Adrenal gland (tissue), 12 donors: ENCODE data around the gene FBXL16. TPM values are rescaled to one million over a fixed set of nuclear protein-coding genes. Genes with fewer than 3 reads are reported as not detected.

Experiments used
- DNase-seq, 7 donors: peaks; one replicate each; pipeline ENCODE4 v3.0.0-alpha.2; 2019 to 2020
- H3K27ac ChIP-seq, 5 donors: fragments of 200-600 bp; sonication (generic) in 4 of 5; 1 replicate in 3 of 5; 2 replicates in 2 of 5; pipeline versions ENCODE4 v1.5.1 to v1.8.0; 2016 to 2020; ENCODE audit warnings: mild to moderate bottlenecking in 1 of 5
- H3K27me3 ChIP-seq: fragments of 200-600 bp; 2 replicates; pipeline ENCODE4 v1.8.0; 2021
- H3K36me3 ChIP-seq, 2 donors: fragments of 200-600 bp; replicated peaks in 1 of 2; 1 replicate in 1 of 2; 2 replicates in 1 of 2; pipeline versions ENCODE4 v1.5.1 to v1.8.0; 2018 to 2022
- H3K4me1 ChIP-seq, 2 donors: fragments of 200-600 bp; replicated peaks in 1 of 2; 1 replicate in 1 of 2; 2 replicates in 1 of 2; pipeline versions ENCODE4 v1.5.1 to v1.8.0; 2018 to 2021
- H3K4me3 ChIP-seq, 4 donors: fragments of 200-600 bp; sonication (generic) in 3 of 4; one replicate each; pipeline ENCODE4 v1.5.1; 2016 to 2018
- H3K9me3 ChIP-seq, 3 donors: fragments of 200-600 bp; sonication (generic) in 1 of 3; replicated peaks in 1 of 3; 1 replicate in 2 of 3; 2 replicates in 1 of 3; pipeline versions ENCODE4 v1.5.1 to v1.8.0; 2016 to 2021
- CTCF ChIP-seq, 6 experiments: fragments of 450-650 bp in 4 of 6; fragments of 200-600 bp in 2 of 6; sonication (generic) in 1 of 6; IDR thresholded peaks; 1 replicate in 5 of 6; 2 replicates in 1 of 6; pipeline versions ENCODE4 v1.5.1 to v1.8.0; 2016 to 2021; ENCODE audit warnings: antibody characterized with exemption in 6 of 6, mild to moderate bottlenecking in 2 of 6, moderate library complexity in 1 of 6
- POLR2A ChIP-seq, 2 donors: fragments of 450-650 bp; IDR thresholded peaks; one replicate each; pipeline ENCODE4 v1.6.1; 2017; ENCODE audit warnings: antibody characterized with exemption in 2 of 2, mild to moderate bottlenecking in 2 of 2, moderate library complexity in 1 of 2
- WGBS, 4 donors: extraction: QIAGEN DNeasy Blood & Tissue Kit in 2 of 4; methylation state at CpG; one replicate each; pipeline versions ENCODE4 v1.1.5 to v1.1.7; 2013 to 2017; 5-methylcytosine and 5-hydroxymethylcytosine counted together
- intact Hi-C, 2 donors: fragments of 100-400 bp; cut with DNase I; formaldehyde crosslinking; loops; one replicate each; pipeline versions ENCODE4 v1.14.1 to v1.15.0; 2022 to 2023
- polyA plus RNA-seq, 3 donors: library from polyadenylated mRNA; stranded (reverse); fragments of 200-250 nt in 2 of 3; fragments of 350-450 nt in 1 of 3; fragmentation: Illumina TruSeq in 1 of 3; extraction: RNeasy Lipid Tissue Mini Kit (QIAGEN cat#74804) in 1 of 3; gene quantifications; one replicate each; pipeline ENCODE4 v1.2.3, GENCODE V29; 2013 to 2014
- total RNA-seq, 9 donors: library from RNA; depleted of rRNA in 4 of 9; stranded (reverse); fragments of >200 nt in 4 of 9; fragments of 120-200 nt in 1 of 9; fragmentation: NEBNext Ultra II Directional in 1 of 9; extraction: Animal tissue kit (Norgen Biotek cat#: 25700) in 1 of 9; gene quantifications; one replicate each; pipeline versions ENCODE4 v1.1.0 to v1.2.4, GENCODE V29; 2013 to 2023
- donor health status: healthy with polysubstance abuse.
- donor health status: Bipolar disorder and iron deficiency.
- donor health status: DM: yes; HTN: yes; CAD: no.
- donor health status: DM: no; HTN: no; CAD: no.
- donor health status: DM: no; HTN: no; CAD: no.
- donor health status: DM: yes; HTN: yes; CAD: no.

FBXL16 gene
- total and polyA plus RNA-seq, 12 donors = 0.17 to 18.3 (median 5.2) TPM; not detected in 1

- peak in 1 of 7 donors; percentile 6 for DNase-seq
- intact Hi-C loops = no loop called here
- 81 to 88% (median 83%) methylated on average over 12 to 15 of the region's 15 CpGs for WGBS, 4 donors
- peaks cover 0 to 2% of the 10 kb centered on the region in 2 donors for H3K36me3 ChIP-seq
- H3K4me1 ChIP-seq = peaks cover 12% of the 10 kb centered on the region in 2 donors
- H3K27ac ChIP-seq = no peak overlapping the region
- no peaks in the 10 kb centered on the region for H3K9me3 ChIP-seq
- H3K27me3 ChIP-seq = no peaks in the 10 kb centered on the region
- no peak overlapping the region for H3K4me3 ChIP-seq
- TF ChIP-seq POLR2A (IDR thresholded peaks at IDR 0.05) (no peak), CTCF (IDR thresholded peaks at IDR 0.05) (no peak)
Measured at GRCh38 chr16:741986-742629, 36.5 kb upstream of the FBXL16 start.

GRCh38 chr16:740764-741505 lies 35.3 kb upstream of the FBXL16 start, which contains the start of gene CIAO3:
Gene CIAO3, minus strand, starts transcription at chr16:740997. Its CDS starts 12 bp downstream, at chr16:740985.
- peak within 1 kb of the TSS; percentile 12 to 93 (median 60) for H3K4me3 ChIP-seq
- peak within 1 kb of the TSS in 3 of 5 donors; percentile 37 to 55 (median 43) for H3K27ac ChIP-seq
- peak; percentile 86 to 93 (median 90) for DNase-seq
- H3K9me3 ChIP-seq = no peaks in the 10 kb centered on the region
- H3K36me3 ChIP-seq = peaks cover 0 to 14% of the 10 kb centered on the region in 2 donors
- H3K4me1 ChIP-seq = peaks cover 12% of the 10 kb centered on the region in 2 donors
- H3K27me3 ChIP-seq = no peaks in the 10 kb centered on the region
- 1 to 3% (median 1%) methylated on average over 11 to 79 of the region's 79 CpGs for WGBS, 4 donors
- intact Hi-C loops = no loop called here
- TF ChIP-seq POLR2A (IDR thresholded peaks at IDR 0.05) (peak in 1 of 2 donors; percentile 63), CTCF (IDR thresholded peaks at IDR 0.05) (peak; percentile 43 to 96 (median 77))

GRCh38 chr16:740459-740763 lies 34.8 kb upstream of the FBXL16 start:
- Histone ChIP-seq H3K4me1 (peaks cover 12% of the 10 kb centered on the region in 2 donors), H3K36me3 (peaks cover 0 to 19% of the 10 kb centered on the region in 2 donors), H3K27ac (peak overlapping the region in 3 of 5 donors; percentile 37 to 55 (median 43)), H3K9me3 (no peaks in the 10 kb centered on the region), H3K27me3 (no peaks in the 10 kb centered on the region), H3K4me3 (peak overlapping the region; percentile 12 to 93 (median 60))
- intact Hi-C loops = no loop called here
- no peak for TF ChIP-seq CTCF (IDR thresholded peaks at IDR 0.05)
- TF ChIP-seq POLR2A (IDR thresholded peaks at IDR 0.05) = no peak
- DNase-seq = no peak
- 0 to 1% methylated on average over 19 to 22 of the region's 22 CpGs; no CpG with 5 or more reads in 2 of the 4 donors for WGBS, 4 donors
